Thyroid gland (tissue), 4 donors: ENCODE results near the gene NOS1AP.

Source experiments
- CTCF ChIP-seq, 6 experiments: fragments of 200-600 bp in 3 of 6; fragments of 450-650 bp in 3 of 6; sonication (generic) in 3 of 6; IDR thresholded peaks; one replicate each; pipeline ENCODE4 v1.5.1; 2016 to 2019; ENCODE audit warnings: antibody characterized with exemption in 6 of 6, mild to moderate bottlenecking in 2 of 6, inconsistent platforms in 1 of 6, moderate library complexity in 1 of 6
- POLR2A ChIP-seq, 2 donors: fragments of 450-650 bp; IDR thresholded peaks; one replicate each; pipeline ENCODE4 v1.6.1; 2017; ENCODE audit warnings: antibody characterized with exemption in 2 of 2, mild to moderate bottlenecking in 2 of 2, moderate library complexity in 1 of 2

- TF ChIP-seq CTCF (IDR thresholded peaks at IDR 0.05) (no peak), POLR2A (IDR thresholded peaks at IDR 0.05) (no peak)
These were observed 301.2 kb downstream of the NOS1AP start for GRCh38 chr1:162370721-162371120.
